ENCODE results near the gene RERE. TPM values are rescaled to one million over a fixed set of nuclear protein-coding genes. Genes with fewer than 3 reads are reported as not detected.
A peak's percentile ranks its signal among the peaks of the same experiment; 100 is the strongest.

RERE gene
- total and polyA plus RNA-seq, 2 experiments from 2014 or later, result 148 to 170 TPM

DNA sequence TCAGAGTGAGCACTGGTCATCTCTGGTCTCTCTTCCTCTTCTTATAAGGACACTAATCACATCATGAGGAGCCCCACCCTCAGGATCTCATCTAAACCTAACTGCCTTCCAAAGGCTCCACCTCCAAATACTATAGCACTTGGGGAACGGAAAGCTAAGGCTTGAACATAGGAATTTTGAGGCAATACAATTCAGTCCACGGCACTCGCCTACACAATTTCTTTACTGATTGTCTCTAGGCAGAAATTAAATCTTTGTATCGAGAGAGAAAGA, 127.3 kb downstream of the RERE start:
- Mint-ChIP-seq H3K36me3 (ENCODE audit: low read depth) (no peaks in the 10 kb centered on the region; the same call in 2 of the 3 replicates), H3K4me1 (peaks cover 70% of the 10 kb centered on the region), H3K9me3 (no peaks in the 10 kb centered on the region), H3K27ac (peak overlapping the region; percentile 22), H3K27me3 (ENCODE audit: insufficient read depth, low read depth, poor library complexity) (peaks cover 12% of the 10 kb centered on the region), H3K4me3 (no peak overlapping the region)
- Histone ChIP-seq H3K4me3 (no peak overlapping the region), H3K9me2 (ENCODE audit: insufficient read depth) (no peaks in the 10 kb centered on the region), H3K79me2 (replicated peaks; ENCODE audit: insufficient read depth) (peaks cover 100% of the 10 kb centered on the region), H4K20me1 (replicated peaks; ENCODE audit: insufficient read depth) (peaks cover 82% of the 10 kb centered on the region), H3K36me3 (ENCODE audit: insufficient read depth) (no peaks in the 10 kb centered on the region), H3F3A (replicated peaks; ENCODE audit: low read depth) (no peaks in the 10 kb centered on the region), H3K4me1 (ENCODE audit: insufficient read depth) (peaks cover 69% of the 10 kb centered on the region), H3K4me2 (peak overlapping the region; percentile 47), H3K27me3 (ENCODE audit: insufficient read depth) (no peaks in the 10 kb centered on the region), H2AFZ (no peak overlapping the region), H3K27ac (ENCODE audit: low read depth) (peak overlapping the region; percentile 61; the same call in 1 of the 2 replicates)
- TF ChIP-seq, protein P1, sequence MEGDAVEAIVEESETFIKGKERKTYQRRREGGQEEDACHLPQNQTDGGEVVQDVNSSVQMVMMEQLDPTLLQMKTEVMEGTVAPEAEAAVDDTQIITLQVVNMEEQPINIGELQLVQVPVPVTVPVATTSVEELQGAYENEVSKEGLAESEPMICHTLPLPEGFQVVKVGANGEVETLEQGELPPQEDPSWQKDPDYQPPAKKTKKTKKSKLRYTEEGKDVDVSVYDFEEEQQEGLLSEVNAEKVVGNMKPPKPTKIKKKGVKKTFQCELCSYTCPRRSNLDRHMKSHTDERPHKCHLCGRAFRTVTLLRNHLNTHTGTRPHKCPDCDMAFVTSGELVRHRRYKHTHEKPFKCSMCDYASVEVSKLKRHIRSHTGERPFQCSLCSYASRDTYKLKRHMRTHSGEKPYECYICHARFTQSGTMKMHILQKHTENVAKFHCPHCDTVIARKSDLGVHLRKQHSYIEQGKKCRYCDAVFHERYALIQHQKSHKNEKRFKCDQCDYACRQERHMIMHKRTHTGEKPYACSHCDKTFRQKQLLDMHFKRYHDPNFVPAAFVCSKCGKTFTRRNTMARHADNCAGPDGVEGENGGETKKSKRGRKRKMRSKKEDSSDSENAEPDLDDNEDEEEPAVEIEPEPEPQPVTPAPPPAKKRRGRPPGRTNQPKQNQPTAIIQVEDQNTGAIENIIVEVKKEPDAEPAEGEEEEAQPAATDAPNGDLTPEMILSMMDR (conservative IDR thresholded peaks at IDR 0.05; ENCODE audit: low read depth in 2 of 2), result no peak
- TF ChIP-seq ZNF331 (CRISPR knock-in tag; IDR thresholded peaks at IDR 0.05; ENCODE audit: low read depth), result no peak
- no peak for TF ChIP-seq CREB1 (CRISPR knock-in tag; IDR thresholded peaks at IDR 0.05; ENCODE audit: low read depth)
- TF ChIP-seq, protein P2, sequence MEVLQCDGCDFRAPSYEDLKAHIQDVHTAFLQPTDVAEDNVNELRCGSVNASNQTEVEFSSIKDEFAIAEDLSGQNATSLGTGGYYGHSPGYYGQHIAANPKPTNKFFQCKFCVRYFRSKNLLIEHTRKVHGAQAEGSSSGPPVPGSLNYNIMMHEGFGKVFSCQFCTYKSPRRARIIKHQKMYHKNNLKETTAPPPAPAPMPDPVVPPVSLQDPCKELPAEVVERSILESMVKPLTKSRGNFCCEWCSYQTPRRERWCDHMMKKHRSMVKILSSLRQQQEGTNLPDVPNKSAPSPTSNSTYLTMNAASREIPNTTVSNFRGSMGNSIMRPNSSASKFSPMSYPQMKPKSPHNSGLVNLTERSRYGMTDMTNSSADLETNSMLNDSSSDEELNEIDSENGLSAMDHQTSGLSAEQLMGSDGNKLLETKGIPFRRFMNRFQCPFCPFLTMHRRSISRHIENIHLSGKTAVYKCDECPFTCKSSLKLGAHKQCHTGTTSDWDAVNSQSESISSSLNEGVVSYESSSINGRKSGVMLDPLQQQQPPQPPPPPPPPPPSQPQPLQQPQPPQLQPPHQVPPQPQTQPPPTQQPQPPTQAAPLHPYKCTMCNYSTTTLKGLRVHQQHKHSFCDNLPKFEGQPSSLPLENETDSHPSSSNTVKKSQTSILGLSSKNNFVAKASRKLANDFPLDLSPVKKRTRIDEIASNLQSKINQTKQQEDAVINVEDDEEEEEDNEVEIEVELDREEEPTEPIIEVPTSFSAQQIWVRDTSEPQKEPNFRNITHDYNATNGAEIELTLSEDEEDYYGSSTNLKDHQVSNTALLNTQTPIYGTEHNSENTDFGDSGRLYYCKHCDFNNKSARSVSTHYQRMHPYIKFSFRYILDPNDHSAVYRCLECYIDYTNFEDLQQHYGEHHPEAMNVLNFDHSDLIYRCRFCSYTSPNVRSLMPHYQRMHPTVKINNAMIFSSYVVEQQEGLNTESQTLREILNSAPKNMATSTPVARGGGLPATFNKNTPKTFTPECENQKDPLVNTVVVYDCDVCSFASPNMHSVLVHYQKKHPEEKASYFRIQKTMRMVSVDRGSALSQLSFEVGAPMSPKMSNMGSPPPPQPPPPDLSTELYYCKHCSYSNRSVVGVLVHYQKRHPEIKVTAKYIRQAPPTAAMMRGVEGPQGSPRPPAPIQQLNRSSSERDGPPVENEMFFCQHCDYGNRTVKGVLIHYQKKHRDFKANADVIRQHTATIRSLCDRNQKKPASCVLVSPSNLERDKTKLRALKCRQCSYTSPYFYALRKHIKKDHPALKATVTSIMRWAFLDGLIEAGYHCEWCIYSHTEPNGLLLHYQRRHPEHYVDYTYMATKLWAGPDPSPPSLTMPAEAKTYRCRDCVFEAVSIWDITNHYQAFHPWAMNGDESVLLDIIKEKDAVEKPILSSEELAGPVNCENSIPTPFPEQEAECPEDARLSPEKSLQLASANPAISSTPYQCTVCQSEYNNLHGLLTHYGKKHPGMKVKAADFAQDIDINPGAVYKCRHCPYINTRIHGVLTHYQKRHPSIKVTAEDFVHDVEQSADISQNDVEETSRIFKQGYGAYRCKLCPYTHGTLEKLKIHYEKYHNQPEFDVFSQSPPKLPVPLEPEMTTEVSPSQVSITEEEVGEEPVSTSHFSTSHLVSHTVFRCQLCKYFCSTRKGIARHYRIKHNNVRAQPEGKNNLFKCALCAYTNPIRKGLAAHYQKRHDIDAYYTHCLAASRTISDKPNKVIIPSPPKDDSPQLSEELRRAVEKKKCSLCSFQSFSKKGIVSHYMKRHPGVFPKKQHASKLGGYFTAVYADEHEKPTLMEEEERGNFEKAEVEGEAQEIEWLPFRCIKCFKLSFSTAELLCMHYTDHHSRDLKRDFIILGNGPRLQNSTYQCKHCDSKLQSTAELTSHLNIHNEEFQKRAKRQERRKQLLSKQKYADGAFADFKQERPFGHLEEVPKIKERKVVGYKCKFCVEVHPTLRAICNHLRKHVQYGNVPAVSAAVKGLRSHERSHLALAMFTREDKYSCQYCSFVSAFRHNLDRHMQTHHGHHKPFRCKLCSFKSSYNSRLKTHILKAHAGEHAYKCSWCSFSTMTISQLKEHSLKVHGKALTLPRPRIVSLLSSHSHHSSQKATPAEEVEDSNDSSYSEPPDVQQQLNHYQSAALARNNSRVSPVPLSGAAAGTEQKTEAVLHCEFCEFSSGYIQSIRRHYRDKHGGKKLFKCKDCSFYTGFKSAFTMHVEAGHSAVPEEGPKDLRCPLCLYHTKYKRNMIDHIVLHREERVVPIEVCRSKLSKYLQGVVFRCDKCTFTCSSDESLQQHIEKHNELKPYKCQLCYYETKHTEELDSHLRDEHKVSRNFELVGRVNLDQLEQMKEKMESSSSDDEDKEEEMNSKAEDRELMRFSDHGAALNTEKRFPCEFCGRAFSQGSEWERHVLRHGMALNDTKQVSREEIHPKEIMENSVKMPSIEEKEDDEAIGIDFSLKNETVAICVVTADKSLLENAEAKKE (CRISPR knock-in tag; IDR thresholded peaks at IDR 0.05), result no peak
- TF ChIP-seq POLR2AphosphoS5 (IDR thresholded peaks at IDR 0.05; ENCODE audit: low read depth), result no peak
- no peak for TF ChIP-seq ZNF114 (CRISPR knock-in tag; IDR thresholded peaks at IDR 0.05)
- no peak for TF ChIP-seq JUNB (IDR thresholded peaks at IDR 0.05; ENCODE audit: unreplicated experiment)
- TF ChIP-seq, protein P3, sequence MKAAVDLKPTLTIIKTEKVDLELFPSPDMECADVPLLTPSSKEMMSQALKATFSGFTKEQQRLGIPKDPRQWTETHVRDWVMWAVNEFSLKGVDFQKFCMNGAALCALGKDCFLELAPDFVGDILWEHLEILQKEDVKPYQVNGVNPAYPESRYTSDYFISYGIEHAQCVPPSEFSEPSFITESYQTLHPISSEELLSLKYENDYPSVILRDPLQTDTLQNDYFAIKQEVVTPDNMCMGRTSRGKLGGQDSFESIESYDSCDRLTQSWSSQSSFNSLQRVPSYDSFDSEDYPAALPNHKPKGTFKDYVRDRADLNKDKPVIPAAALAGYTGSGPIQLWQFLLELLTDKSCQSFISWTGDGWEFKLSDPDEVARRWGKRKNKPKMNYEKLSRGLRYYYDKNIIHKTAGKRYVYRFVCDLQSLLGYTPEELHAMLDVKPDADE (IDR thresholded peaks at IDR 0.05), result no peak
- no peak for TF ChIP-seq EZH2phosphoT487 (IDR thresholded peaks at IDR 0.05; ENCODE audit: unreplicated experiment)
- TF ChIP-seq, protein P4, sequence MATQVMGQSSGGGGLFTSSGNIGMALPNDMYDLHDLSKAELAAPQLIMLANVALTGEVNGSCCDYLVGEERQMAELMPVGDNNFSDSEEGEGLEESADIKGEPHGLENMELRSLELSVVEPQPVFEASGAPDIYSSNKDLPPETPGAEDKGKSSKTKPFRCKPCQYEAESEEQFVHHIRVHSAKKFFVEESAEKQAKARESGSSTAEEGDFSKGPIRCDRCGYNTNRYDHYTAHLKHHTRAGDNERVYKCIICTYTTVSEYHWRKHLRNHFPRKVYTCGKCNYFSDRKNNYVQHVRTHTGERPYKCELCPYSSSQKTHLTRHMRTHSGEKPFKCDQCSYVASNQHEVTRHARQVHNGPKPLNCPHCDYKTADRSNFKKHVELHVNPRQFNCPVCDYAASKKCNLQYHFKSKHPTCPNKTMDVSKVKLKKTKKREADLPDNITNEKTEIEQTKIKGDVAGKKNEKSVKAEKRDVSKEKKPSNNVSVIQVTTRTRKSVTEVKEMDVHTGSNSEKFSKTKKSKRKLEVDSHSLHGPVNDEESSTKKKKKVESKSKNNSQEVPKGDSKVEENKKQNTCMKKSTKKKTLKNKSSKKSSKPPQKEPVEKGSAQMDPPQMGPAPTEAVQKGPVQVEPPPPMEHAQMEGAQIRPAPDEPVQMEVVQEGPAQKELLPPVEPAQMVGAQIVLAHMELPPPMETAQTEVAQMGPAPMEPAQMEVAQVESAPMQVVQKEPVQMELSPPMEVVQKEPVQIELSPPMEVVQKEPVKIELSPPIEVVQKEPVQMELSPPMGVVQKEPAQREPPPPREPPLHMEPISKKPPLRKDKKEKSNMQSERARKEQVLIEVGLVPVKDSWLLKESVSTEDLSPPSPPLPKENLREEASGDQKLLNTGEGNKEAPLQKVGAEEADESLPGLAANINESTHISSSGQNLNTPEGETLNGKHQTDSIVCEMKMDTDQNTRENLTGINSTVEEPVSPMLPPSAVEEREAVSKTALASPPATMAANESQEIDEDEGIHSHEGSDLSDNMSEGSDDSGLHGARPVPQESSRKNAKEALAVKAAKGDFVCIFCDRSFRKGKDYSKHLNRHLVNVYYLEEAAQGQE (IDR thresholded peaks at IDR 0.05; ENCODE audit: unreplicated experiment), result no peak
- TF ChIP-seq STAT1 (IDR thresholded peaks at IDR 0.05; ENCODE audit: unreplicated experiment), result no peak
- TF ChIP-seq EZH2 (IDR thresholded peaks at IDR 0.05; ENCODE audit: low read depth, unreplicated experiment), result no peak
- no peak for TF ChIP-seq NANOG (IDR thresholded peaks at IDR 0.05; ENCODE audit: borderline replicate concordance)
- DNase-seq (ENCODE audit: low spot score) (no peak), ATAC-seq (peak; percentile 17; the same call in 2 of the 3 replicates)
